ENCODE results near the gene SLC12A7.

SLC12A7 gene

DNA sequence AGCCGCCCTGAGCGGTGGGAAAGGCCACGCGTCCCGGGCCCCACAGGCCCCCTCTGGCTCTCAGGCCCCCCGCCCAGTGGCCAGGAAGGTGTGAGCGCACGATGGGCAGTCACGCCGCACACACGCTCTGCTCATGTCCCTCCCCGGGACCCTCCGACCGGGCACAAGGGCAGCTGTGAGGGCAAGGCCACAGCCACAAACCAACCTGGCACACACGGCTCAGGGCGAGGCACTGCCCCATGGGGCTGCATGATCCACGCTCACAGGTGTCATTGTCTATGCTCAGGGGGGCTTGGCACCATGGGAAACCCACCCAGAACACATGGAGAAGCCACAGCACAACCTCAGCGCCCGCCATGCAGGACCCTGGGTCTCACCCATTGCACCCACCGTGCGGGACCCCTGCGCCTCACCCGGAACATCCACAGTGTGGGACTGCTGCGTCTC, 51.3 kb downstream of the SLC12A7 start:
- no peak for DNase-seq

DNA sequence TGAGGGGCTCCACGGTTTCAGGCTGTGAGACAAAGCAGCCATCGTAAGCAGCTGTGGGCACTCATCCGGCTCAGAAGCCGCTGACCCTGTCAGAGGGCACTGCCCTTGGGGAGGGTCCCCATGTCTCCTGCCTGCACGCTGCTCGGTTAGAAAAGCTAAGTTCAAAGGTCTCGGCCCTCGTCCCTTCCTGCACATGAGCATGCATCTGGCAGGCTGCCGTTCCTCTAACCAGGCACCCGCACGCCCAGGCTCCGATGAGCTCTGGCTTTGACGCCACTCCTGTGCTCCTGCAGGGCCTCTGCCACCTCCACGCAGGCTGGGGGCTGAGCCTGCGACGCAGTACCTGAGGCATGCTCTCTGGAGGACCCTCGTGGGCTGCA, 52.0 kb downstream of the SLC12A7 start:
- DNase-seq = no peak

DNA sequence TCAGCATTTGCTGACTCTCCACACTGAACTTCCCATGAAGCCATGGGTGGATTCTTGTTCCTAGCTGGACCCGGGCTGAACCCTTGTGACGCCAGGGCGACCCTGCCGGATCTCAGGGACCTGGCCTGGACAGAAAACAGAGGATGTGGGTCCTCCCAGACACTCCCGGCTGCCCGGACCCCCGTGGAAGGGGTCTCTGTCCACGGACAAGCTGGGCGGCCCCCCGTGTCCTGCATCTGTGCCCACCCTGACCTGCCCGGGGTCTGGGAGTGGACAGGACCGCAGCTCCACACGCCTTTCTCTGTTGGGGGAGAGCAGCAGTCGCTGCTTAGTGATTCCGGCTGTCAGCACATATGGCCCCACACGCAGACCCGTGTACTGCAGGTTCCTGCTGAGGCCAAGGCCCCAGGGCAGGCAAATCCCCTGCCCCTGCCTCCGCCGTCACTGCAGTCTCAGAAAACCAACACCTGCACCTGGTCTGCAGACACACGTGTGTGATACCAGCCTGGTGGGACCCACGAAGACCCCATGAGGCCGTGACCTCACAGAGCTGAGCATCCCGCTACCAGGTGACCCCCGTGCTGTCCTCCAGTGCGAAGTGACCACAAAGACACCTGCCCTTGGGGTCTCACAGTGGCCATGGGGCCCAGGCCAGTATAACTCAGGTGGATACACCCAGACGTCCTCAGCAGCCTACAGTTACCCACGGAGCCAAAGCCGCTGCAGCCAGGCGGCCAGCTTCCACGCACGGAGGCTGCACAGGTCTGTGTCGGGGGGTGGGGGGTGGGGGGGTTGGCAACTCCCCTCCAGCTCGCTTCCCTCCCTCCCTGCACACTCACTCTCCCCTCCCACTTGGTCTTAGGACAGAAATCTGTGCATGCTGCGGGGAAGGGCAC, 52.6 kb downstream of the SLC12A7 start:
- no peak for DNase-seq

DNA sequence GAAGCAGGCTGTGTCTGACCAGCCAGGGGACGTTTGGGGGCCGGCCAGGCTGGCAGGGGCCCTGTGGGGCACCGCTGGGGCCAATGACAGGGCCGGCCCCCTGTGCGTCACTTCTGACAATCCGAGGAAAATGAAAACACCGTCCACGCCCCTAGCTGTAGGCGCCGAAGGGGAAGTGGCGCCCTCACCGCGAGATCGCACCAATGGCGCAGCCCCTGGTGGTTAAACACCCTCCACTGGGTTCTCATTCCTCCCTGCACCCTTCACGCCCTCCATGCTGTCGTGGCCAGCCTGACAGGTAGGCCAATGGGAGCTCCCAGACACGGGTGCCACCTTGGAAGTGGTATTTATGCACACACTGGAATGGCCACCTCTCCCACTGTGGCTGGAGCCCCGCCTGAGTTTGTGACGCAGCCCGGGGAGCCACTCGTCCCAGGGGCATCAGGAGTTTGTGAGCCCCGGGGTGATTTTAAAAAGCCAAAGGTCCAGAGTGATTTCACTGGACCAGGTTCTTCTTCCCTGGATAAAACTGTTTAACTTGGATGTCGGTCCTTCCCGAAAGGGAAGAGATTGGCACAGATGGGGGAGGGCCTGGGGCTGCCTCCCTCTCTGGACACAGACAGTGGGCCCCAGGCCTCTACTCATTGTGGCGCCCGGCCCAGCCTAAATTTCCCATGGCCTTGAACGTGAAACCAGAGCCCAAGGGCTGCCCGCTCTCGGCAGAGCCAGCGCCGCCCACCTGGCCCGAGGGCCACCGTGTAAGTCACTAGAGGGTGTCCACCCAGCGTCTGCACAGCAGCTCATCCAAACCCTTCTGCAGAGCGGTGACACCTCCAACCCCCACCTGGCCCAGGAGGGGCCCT, 53.5 kb downstream of the SLC12A7 start:
- no peak for DNase-seq

DNA sequence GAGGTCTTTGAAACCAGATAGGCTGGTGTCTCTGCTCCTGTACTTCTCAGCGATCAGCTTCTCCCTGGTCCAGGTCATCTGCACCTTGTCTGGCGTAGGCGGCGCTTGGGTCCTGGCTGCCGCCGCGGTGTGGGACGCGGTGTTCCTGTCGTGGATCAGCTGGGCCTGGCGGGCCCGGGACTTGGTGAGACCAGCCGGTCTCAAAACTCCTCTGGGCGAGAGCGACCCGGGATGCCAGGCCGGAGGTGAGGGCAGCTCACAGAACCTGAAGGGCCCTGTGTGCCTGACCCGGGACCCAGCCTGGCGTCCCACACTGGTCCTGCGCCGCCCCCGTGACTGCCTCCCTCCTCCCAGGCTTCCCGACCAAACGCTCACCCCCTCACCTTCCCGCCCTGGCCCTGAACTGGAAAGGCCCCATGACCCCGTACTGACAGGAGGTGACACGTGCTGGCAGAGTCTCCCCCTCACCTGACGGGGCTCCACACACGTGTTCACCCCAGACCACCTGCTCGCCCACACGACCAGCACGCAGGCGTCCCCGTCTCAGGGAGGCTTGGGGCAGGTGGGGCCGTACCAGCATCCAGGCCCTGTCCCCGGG, 54.3 kb downstream of the SLC12A7 start:
- no peak for DNase-seq

DNA sequence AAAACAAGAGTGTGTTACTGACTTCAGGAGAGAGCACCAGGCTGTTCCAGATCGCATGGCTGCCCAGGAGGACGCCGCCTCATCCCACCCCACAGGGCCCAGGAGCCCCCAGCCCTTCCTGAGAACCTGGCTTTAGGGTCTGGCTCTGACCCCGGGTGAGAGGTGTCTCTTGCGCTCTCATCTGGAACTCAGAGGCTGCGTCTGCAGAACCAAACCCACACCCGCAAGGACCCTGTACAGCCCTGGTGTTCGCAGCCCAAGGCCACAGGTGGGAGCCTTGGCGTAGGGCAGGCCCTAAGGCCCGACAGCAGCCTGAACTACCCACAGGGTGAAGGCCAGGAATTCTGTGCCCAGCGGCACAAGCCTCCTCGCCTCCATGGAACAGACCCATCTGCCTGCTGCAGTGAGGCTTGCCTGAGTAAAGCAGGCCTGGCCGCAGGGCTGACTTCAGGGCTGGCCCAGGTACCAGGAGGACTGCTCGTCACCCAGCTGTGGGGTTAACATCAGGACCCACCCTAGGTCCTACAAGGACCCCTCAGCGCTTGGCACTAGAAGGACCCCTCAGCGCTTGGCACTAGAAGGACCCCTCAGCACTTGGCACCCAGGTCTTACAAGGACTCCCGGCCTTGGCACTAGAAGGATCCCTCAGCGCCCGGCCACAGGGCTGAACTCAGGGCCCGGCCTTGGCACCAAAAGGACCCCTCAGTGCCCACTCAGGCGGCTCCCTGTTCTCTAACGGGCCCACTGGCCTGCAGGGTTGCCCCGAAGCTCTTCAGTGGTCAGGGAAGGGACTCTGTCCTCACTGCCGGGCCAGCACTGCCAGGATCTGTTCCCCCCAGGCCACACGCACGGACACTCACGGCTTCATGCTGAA, 55.0 kb downstream of the SLC12A7 start:
- DNase-seq = no peak

DNA sequence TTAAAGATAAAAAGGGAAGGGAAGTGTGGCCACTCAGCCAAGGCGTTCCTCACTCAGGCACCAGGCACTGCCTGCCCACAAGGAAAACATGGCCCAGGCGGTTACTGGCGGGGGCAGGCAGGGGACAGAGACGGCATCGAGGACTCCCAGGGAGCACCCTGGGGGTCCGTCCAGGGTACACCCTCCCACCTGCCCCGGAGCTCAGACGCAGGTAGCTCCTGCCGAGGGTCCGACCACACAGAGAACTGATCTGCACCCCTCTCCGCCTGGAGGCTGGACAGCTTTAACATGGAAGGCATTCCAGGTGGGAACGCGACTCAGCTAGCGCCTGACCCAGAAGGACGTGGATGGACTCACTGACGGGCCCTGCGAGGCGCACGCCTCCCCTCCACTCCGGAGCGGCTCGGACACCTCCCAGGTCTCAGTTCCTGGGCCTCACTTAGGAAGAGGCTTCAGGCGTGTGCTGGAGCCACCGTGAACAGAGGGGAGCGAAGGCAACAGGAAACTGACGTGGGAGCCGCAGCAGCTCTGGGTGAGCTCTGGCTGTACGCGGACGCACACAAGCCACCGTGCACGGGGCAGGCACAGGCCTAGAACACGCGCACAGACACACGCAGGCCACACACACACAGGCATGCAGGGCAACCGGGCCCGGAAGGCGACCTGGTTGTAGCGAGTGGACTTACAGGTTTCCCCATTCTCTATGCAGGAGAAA, 55.8 kb downstream of the SLC12A7 start:
- DNase-seq = no peak

DNA sequence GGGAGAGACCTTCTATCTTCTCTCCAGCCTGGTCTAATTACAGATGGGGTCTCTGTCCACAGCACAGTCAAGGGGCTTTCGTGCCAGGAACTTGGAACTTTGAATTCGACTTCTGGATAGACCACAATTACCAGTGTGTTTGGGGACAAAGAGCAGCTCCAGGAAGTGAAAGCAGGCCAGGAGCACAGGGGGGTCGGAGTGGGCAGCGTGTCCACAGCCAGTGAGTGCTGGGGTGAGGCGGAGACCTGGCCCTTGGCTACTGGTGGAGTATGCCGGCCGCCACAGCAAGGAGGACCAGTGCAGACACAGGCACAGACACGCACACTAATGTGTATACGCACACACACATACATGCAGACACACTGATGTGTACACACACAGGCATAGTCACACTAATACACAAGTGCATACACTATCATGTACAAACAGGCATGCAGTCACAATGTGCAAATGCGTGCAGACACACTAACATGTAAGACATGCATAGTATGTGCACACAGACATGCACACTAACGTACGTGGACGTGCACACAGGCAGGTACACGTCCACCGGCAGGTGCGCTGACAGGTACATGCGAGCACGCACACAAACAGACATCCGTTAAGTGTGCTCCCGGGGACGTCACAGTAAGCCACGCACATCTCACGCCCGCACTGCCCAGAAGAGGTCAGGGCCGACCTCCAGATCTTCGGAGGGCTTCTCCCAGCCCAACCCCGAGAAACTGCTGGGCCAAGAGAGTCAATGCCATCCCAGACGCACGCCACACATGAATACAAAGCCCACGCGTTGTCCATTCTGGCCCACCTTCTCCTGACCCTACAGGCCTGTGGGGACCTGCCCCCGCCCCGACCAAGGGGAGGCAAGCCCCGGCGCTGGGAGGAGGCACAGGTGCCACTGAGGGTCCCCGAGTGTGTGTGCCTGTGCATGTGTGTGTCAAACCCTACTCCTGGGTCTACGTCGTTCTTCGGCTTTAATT, 56.8 kb downstream of the SLC12A7 start:
- DNase-seq = no peak

DNA sequence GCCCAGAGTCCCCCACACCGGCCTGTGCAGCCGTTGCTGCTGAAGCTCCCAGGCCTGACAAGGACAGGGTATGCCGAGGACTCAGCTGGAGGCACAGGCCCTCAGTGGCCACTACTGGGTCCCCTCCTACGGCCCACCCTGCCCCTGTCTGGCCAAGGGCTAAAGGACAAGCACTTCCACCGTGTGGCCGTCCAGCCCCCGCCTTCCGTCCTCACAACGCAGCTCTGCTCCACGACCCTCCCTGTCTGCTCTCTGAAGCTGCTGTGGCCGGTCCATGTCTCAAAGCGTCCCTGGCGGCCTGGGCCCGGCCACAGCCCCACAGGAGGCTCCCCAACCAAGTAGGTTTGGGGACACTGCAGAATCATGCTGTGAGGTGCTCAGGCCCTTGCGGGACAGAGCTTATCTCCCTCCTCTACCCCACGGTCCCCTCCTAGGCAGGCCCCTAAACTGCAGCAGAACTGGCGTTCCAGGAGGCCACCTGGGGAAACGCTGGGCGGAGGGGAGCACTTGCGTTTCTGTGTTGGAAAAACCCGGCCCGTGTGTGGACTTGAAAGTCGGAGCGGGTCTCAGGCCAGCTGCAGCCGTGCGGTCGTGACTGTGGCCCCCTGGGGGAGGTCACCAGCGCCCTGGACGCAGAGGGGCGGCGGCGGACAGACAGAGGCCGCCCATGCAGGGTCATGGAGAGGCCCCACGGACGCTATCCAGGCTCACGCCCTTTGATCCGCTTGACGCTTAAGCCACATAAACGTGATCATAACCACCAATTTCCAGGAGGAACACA, 57.7 kb downstream of the SLC12A7 start:
- no peak for DNase-seq

DNA sequence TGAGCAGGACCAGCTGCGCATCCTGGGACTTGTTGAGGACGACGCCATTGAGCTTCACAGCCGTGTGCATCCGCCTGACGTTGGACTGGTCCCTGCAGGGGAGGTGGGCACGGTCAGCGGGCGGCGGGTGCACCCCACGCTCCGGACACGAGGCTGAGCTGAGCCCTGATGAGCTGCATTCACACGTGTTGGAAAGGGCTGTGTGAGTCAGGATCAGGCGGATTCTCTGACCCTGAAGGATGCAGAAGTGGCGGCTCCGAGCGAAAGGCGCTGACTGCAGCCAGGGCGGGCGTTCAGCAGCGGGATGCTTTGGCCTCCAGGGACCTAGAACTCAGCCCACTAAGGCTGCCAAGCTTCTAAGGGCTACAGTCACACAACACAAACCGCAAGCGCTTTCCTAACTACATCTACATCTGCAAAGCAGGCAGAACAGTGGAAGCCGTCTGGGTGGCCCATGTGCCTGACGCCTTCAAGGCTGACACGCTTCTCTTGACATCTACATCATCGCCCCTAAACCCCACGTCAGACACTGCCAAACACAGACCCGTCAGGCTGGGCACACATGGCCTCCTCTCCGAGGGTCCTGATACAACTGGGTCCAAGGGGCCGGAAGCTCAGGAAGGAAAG, 58.4 kb downstream of the SLC12A7 start:
- no peak for DNase-seq

DNA sequence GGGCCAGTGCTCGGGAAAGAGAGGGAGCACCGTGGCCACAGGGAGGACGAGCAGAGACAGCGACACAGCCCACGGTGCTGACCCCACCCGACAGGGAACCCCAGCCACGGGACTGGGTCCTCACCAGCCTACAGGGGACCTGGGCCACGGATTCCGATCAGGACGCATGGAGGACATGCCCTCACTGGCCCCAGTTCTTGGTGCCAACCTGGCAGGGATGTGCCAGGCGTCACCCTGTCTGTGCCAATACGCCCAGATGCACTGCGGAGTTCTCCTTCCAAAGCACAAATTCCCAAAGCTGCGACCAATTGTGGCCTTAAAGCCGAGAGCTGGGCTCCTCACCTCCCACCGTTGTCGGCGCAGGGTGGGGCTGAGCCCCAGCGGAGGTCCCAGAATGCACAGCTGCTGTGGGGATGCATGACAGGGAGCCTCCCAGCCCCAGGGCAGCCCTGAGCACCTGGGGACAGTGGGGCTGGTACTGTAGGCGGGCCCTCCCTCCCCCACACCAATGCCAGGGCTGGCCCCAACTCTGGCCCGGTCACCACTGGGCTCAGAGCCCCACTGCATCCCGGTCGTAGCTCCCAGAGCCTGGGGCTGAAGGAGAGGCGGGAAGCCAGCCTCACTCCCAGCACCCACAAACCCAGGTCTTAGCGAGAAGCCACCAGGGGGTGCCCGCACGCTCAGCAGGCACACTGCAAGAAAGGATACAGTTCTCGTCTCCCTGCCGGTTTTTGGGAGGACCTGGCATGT, 59.0 kb downstream of the SLC12A7 start:
- no peak for DNase-seq

DNA sequence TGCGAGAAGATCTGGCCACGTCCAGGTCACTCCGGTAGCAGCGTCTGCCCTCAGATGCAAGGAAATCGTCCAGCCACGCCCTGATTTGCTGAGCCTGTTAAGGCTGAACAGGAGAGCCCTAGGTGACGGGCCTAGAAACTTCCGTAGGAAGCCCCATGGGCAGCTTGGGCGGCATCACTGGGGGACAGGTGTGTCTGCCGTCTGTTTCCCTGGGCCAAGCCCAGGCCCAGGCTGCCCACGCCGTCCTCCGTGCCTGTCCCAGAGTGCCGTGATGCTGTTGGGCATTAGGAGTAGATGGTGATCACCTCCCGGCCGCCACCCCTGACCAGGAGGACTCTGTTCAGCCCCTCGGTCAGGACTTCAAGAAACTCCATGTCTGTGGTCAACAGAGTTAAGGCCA, 59.8 kb downstream of the SLC12A7 start:
- DNase-seq = no peak

DNA sequence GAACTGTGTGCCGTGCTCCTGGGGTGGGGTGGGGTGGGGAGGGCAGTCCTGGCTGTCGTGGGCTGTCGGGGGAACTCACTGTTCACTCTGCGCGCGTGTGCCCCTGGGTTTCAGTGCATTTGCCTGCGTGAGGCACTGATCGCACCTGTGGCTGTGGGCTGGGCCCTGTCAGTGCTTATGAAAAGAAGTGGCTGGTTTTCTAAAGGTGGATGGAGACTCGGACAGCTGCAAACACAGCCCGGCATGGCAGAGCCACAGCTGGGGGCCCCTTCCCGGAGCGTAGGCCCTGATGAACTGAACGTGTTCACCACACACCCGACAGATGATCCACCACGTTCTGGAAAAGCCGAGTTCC, 60.5 kb downstream of the SLC12A7 start:
- DNase-seq = no peak

DNA sequence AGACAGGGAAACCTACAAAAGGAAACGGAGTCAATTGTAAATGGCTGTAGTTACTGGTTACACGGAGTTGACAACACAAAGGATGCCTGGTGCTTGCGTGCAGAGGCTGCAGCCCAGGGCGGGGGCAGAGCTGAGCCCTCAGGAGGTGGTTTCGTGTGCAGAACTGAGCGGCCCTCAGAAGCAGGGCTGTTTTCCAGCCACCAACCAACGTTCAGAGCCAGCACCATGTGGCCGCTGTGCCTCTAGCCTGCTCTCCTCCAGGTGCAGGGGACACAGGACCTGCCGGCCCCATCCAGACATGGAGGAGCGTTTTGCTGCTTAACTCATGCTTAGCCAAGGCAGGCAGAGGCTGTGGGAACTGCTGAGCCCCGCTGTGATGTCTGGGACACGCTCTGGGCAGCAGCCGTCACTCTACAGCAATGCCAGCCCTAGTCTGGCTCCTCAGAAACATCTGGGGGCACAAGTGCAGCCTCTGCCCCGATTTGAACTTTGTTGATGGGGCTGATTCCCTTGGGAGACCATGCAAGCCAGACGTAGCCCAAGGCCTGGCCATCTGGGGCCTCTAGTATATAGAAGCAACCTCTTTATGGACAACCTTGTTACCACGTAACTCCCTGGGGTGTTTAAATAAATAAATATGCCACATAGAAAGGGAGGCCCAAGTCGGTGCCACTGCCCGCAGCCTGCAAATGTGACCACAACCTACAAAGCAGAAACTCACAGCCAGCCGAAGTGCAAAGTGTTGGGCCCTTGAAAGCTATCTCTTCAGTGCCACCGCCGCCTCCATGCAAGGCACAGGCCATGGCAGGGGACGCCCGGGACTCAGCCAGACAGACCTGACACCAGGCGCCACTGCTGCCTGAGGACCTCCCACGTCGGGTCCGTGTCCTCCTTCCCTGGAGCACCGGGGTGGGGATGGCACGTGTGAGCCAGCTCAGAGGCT, 61.2 kb downstream of the SLC12A7 start:
- DNase-seq = no peak

DNA sequence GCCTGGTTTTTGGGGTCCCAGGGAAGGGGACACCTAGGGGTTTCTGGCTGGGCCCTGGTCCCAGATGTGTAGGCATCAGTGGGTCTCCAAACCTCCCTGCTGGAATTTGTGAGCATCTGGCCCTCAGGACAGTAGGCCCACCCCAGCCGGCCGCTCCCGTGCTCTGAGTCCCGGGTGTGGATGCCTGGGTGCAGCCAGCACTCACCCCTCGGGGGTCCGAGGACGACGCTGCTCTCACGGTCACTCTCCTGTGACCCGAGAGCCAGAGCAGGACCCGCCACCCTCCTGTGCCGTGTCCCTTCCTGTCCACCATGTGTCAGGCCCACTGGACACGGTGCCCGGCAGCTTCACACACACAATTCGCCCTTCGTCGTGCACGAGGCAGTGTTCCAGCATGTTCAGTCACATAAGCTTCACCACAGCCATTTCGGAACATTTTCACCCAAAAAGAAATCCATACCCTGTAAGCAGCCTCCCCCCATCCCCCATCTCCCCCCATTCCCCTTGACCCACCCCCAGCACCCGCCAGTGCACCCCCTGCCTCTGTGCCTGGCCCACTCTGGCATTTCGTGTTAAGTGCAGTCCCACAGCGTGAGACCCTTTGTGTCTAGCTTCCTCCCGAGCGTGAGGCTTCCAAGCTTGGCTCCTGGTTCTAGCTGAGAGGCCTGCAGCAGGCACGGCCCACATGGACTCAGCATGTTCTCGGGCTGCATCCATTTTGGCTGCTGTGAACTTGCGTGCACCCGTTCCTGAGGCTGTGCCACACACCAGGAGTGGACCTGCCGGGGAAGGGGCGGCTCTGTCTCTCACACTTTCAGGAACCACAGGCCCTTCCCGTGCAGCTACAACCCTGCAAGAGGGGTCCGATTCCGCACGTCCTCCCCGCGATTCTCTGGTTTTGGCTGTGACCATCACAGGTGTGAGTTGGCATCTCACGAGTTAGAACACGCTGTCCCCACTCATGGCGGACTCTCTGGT, 62.7 kb downstream of the SLC12A7 start:
- DNase-seq = no peak

DNA sequence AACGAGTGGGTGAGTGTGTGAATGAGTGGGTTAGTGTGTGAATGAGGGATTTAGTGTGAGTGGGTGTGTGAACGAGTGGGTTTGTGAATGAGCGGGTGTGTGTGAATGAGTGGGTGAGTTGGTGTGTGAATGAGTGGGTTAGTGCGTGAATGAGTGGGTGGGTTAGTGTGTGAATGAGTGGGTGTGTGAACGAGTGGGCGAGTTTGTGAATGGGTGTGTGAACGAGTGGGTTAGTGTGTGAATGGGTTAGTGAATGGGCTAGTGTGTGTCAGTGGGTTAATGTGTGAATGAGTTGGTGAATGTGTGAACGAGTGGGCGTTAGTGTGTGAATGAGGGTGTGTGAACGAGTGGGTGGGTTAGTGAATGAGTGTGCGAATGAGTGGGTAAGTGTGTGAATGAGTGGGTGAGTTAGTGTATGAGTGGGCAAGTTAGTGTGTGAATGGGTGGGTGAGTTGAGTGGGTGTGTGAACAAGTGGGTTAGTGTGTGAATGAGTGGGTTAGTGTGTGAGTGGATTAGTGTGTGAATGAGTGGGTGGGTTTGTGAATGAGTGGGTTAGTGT, 63.6 kb downstream of the SLC12A7 start:
- no peak for DNase-seq
